Adipocyte (in vitro differentiated cells): Measurements from ENCODE around the gene ATP6V1G2.
A peak's percentile ranks its signal among the peaks of the same experiment; 100 is the strongest.
"Not testable (repeated sequence)": the region's sequence is repeated elsewhere in the genome, so short reads cannot be mapped to it uniquely, and the experiment has no call there.

Experiments used
- DNase-seq: peaks from one replicate; pipeline ENCODE4 v3.0.0-alpha.2; 2015; ENCODE audit warnings: low read depth
- H3K27me3 ChIP-seq: replicated peaks from 2 replicates; pipeline ENCODE4 v1.7.0; 2013; ENCODE audit warnings: mild to moderate bottlenecking, low read length, moderate library complexity; ENCODE audit not compliant: control insufficient read depth, insufficient read depth
- H3K36me3 ChIP-seq: 2 replicates; pipeline ENCODE4 v1.7.0; 2013; ENCODE audit warnings: low read length, mild to moderate bottlenecking, moderate library complexity; ENCODE audit not compliant: control insufficient read depth, insufficient read depth, severe bottlenecking
- H3K4me1 ChIP-seq: 2 replicates; pipeline ENCODE4 v1.7.0; 2013; ENCODE audit warnings: mild to moderate bottlenecking, low read length, moderate library complexity; ENCODE audit not compliant: control insufficient read depth, insufficient read depth
- H3K4me3 ChIP-seq: 2 replicates; pipeline ENCODE4 v1.7.0; 2013; ENCODE audit warnings: mild to moderate bottlenecking, low read length, moderate library complexity
- H3K9ac ChIP-seq: 2 replicates; pipeline ENCODE4 v1.7.0; 2013; ENCODE audit warnings: mild to moderate bottlenecking, low read length, moderate library complexity
- H3K9me3 ChIP-seq: 2 replicates; pipeline ENCODE4 v1.7.0; 2013; ENCODE audit warnings: mild to moderate bottlenecking, low read length, moderate library complexity; ENCODE audit not compliant: control insufficient read depth

The ATP6V1G2 gene

DNA sequence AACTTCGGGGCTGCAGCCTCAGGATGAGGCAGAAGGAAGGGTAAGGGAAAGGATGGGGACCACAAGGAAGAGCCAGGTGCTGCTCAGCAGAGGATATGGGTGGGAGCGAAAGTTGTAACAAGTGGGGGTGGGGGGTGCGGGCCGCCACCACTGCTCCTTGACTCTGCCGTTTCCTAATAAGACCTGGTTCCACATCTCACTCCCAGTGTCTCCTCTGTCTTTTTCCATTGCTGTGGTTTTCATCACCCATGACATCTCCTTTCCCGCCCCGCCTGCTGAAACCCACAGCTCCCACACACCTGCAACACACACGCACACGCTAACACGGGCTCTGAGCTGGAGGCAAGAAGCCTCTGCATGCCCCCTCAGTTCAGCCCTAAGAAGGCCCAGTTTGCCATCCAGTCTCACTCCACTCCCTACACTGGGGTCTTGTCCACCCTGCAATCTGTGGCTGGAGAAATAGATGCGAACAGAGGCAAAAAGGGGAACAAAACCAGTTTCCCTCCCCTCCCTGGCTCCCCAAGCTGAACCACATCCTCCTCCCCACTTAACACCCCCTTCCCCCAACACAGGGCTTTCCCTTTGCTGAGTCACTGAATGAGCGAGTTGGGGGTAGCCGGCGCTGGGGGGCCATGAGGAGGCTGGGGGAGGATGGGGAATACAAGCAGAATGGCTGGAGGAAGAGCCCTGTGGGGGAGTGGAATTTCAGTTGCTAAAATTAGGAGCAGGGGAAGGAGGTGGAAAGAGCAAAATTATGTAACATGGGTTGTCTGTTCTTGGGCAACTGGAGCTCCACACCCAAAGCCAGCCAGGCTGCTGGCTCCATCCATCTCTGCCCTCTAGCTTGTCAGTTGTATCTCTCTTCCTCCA, 12.5 kb upstream of the ATP6V1G2 start:
- peaks cover 31% of the 10 kb centered on the region for H3K4me1 ChIP-seq
- peaks cover 39% of the 10 kb centered on the region for H3K36me3 ChIP-seq
- H3K4me3 ChIP-seq, result no peak overlapping the region
- DNase-seq, result no peak
- no peaks in the 10 kb centered on the region for H3K27me3 ChIP-seq
- no peak overlapping the region for H3K9ac ChIP-seq
- no peaks in the 10 kb centered on the region for H3K9me3 ChIP-seq

DNA sequence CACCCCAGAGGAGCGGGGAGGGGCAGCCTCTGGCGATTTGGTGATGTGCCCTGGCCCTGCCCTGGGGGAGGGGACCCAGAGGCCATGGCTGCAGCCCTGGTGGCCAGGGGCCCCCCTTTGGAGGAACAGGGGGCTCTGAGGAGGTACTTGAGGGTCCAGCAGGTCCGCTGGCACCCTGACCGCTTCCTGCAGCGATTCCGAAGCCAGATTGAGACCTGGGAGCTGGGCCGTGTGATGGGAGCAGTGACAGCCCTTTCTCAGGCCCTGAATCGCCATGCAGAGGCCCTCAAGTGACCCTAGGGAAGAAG, 11.9 kb upstream of the ATP6V1G2 start:
- H3K36me3 ChIP-seq, result peaks cover 42% of the 10 kb centered on the region
- no peak for DNase-seq
- H3K9me3 ChIP-seq, result no peaks in the 10 kb centered on the region
- no peak overlapping the region for H3K4me3 ChIP-seq
- no peak overlapping the region for H3K9ac ChIP-seq
- H3K27me3 ChIP-seq, result no peaks in the 10 kb centered on the region
- peaks cover 26% of the 10 kb centered on the region for H3K4me1 ChIP-seq

DNA sequence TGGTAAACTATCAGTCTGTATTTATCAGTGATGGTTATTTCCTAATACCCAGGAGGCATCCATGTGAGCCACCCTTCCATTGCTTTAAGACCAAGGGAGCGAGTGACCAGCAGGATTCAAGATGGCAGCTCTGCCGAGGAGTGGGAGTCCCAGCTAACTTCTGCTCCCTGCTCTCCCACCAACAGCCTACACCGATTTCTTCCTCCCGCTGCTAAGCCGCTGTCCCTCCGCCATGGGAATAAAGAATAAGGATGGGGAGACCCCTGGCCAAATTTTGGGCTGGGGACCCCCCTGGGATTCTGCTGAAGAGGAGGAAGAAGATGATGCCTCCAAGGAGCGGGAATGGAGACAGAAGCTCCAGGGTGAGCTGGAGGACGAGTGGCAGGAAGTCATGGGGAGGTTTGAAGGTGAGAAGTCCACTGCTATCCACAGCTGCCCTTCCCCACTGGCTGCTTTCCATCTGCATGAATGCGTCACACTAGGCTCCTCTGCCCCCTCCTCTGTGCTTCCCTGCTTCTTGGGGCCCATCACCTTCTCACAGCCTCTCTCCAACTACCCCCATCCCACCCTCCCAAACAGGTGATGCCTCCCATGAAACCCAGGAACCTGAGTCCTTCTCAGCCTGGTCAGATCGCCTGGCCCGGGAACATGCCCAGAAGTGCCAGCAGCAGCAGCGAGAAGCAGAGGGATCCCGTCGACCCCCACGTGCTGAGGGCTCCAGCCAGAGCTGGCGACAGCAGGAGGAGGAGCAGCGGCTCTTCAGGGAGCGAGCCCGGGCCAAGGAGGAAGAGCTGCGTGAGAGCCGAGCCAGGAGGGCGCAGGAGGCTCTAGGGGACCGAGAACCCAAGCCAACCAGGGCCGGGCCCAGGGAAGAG, 11.3 kb upstream of the ATP6V1G2 start:
- DNase-seq, result no peak
- no peak overlapping the region for H3K9ac ChIP-seq
- no peak overlapping the region for H3K4me3 ChIP-seq
- no peaks in the 10 kb centered on the region for H3K9me3 ChIP-seq
- H3K36me3 ChIP-seq, result peaks cover 45% of the 10 kb centered on the region
- H3K27me3 ChIP-seq, result no peaks in the 10 kb centered on the region
- H3K4me1 ChIP-seq, result peaks cover 22% of the 10 kb centered on the region

DNA sequence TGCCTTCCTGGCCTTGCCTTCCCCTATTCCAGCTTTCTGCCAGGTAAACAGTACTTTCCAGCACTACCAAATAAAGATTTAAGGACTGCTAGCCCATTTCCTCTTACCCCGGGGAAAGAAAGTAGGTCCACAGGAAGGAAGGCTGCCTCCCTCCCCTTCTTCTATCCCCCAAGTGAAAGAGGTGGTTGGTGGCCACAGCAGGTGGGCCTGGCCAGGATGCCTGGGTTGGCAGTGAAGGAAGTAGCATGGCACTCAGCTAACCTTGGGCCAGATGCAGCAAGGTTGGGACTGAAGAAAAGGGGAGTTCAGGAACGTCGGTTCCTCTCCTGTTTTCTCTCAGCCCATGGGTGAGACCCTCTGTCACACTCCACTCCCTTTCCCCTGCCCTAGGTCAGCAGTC, 9.9 kb upstream of the ATP6V1G2 start:
- Histone ChIP-seq H3K9ac (no peak overlapping the region), H3K4me3 (no peak overlapping the region), H3K36me3 (peaks cover 46% of the 10 kb centered on the region)

DNA sequence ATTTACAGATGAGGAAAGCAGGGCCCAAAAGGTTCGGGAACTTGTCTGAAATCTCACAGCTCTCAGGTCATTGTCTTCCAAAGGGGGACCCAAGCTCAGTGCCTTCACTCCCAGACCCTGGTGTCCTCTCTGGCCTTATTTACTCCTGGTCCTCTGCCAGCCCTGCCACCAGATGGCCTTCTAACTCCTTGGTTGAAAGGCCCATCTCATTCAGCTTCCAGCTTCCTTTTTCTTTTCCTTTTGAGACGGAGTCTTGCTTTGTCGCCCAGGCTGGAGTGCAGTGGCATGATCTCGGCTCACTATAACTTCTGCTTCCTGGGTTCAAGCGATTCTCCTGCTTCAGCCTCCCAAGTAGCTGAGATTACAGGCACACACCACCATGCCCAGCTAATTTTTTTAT, 5.0 kb upstream of the ATP6V1G2 start:
- H3K9ac ChIP-seq, H3K27me3 ChIP-seq, H3K4me3 ChIP-seq, H3K9me3 ChIP-seq: not testable (repeated sequence)
- peak; percentile 17 for DNase-seq
- Histone ChIP-seq H3K36me3 (peaks cover 43% of the 10 kb centered on the region), H3K4me1 (peaks cover 13% of the 10 kb centered on the region)

More for the DNA sequence above, 9.9 kb upstream of the ATP6V1G2 start:
- Histone ChIP-seq H3K9me3 (no peaks in the 10 kb centered on the region), H3K27me3 (no peaks in the 10 kb centered on the region), H3K4me1 (peaks cover 22% of the 10 kb centered on the region)
- DNase-seq, result no peak

DNA sequence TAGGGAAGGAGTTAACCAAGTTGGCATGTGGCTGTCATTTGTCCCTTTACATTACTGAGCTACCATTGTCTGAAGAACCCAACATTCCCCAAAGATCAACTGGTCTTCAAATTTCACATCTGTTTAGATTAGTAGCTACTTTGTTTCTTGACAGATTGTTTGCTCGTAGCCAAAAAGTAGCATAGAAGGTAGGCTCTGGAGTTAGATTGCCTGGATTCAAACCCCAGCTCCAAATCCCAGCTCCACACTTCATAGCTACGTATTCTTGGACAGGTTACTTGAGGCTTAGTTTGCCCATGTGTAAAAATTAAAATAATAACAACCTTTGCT, 2.1 kb upstream of the ATP6V1G2 start:
- peaks cover 29% of the 10 kb centered on the region for H3K36me3 ChIP-seq
- H3K4me3 ChIP-seq, result peak overlapping the region; percentile 84

DNA sequence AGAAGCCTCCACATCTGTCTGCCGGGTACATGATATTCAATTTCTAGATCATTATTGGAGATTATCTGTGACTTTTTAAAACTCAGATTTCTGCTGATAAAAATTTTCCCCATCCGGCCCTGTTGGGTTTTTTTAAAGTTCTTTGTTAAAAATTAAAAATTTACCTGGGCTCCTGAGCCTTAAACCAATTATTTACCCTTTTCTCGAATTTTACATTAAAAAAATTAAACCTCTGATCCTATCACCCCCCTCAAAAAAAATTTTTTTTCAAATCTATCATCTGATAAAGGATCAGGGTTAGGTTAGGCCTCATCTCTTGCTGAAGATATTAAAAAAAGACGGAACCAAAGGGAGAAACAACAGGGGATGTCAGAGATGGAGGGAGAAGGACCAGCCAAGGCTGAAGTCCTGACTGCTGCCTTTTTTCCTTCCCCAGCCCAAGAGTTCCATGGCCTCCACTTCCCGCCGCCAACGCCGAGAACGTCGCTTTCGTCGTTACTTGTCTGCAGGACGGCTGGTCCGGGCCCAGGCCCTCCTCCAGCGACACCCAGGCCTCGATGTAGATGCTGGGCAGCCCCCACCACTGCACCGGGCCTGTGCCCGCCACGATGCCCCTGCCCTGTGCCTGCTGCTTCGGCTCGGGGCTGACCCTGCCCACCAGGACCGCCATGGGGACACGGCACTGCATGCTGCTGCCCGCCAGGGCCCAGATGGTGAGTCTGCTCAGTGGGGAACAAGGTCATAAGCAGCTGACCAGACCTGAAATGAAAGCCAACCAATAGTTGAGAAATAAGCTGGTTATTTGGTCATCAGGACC, 1.5 kb upstream of the ATP6V1G2 start:
- no peak for DNase-seq
- Histone ChIP-seq H3K9ac (peak overlapping the region; percentile 91), H3K36me3 (peaks cover 23% of the 10 kb centered on the region), H3K4me1 (peaks cover 13% of the 10 kb centered on the region), H3K9me3 (no peaks in the 10 kb centered on the region), H3K27me3 (no peaks in the 10 kb centered on the region), H3K4me3 (peak overlapping the region; percentile 84)

More for the DNA sequence above, 2.1 kb upstream of the ATP6V1G2 start:
- H3K9ac ChIP-seq, result peak overlapping the region; percentile 91
- H3K27me3 ChIP-seq, result no peaks in the 10 kb centered on the region
- H3K9me3 ChIP-seq, result no peaks in the 10 kb centered on the region
- no peak for DNase-seq
- H3K4me1 ChIP-seq, result peaks cover 13% of the 10 kb centered on the region

DNA sequence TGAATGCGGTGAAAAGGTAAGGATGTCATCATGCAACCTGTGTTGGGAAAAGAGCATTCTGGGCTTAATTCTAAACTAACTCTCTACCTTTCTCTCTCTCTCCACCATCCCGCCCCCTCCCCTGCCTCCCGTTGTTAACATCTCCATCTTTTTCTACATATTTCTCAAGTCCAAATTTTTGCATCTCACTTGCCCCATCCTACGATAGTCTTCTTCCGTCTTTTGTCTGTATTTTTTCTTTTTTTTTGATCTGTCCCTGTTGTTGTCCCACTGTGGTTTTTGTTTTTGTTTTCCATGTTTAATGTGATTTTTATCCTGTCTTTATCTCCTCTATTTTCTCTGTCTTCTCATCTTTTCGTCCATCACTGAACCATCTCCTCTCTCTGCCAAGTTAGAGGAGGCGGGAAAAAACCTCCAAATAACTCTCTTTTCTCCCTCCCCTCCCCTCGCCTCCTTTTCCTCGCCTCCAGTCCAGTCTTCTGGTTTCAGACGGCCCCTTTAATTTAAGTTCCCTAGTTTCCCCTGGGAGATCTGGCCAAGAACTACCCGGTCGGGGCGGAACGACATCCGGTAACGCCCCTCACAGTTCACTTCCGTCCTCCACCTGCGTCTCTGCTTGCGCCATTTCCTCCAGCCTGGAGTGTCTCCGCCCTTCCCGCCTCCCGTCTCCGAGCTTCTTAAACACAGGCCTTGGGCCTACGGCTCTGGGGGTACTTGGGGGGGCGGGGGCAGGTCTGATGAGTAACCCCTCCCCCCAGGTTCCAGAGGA, 734 bp upstream of the ATP6V1G2 start, which contains the start of gene NFKBIL1:
TSS of gene NFKBIL1 (plus strand) at position 651 of the 769 bp plus-strand sequence. CDS start at position 738, 87 bp downstream.
- Histone ChIP-seq H3K36me3 (peaks cover 23% of the 10 kb centered on the region), H3K9ac (peak within 1 kb of the TSS; percentile 91), H3K4me1 (peaks cover 13% of the 10 kb centered on the region), H3K9me3 (no peaks in the 10 kb centered on the region), H3K27me3 (no peaks in the 10 kb centered on the region), H3K4me3 (peak within 1 kb of the TSS; percentile 84)
- peak; percentile 99 for DNase-seq

DNA sequence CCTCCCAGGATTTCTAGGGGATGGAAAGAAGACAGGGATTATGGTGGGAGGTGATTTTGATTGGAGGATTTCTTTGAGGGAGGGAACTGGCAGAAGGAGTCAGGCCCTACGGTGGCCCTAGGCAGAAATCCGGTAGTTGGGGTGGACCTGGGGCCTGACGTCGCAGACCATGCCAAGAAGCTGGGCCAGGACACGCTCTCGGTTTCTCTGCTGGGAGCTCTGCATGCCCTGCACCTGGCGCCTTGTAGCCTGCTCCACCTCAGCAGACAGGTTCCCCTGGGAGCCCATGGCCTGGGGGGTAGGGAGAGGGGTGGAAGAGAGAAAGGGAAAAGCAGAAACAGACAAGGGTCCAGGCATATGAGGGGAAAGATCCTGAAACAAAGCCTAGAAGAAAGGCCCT, 1.1 kb downstream of the ATP6V1G2 start:
- Histone ChIP-seq H3K9me3 (no peaks in the 10 kb centered on the region), H3K9ac (no peak overlapping the region), H3K36me3 (peaks cover 14% of the 10 kb centered on the region), H3K4me1 (peaks cover 17% of the 10 kb centered on the region), H3K4me3 (no peak overlapping the region), H3K27me3 (no peaks in the 10 kb centered on the region)
- DNase-seq, result no peak

DNA sequence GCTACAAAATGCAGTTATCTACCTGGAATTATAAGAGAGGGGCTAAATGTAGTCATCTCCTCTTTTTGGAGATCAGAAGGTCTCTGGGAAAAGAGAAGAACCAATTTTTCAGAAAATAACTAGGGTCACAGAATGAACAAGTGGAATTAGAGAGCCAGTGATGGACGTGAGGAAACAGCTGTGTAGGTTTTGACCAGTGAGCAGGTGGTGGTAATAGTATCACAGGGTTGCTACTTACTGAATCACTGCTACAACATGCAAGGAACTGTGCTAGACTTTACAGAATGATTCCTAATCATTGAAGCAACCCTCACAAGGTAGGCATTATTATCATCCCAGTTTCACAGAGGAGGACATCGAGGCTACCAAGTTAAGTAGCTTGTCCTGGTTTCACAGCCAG, 1.7 kb downstream of the ATP6V1G2 start:
- no peak for DNase-seq
- Histone ChIP-seq H3K9me3 (no peaks in the 10 kb centered on the region), H3K9ac (no peak overlapping the region), H3K4me3 (no peak overlapping the region), H3K36me3 (peaks cover 15% of the 10 kb centered on the region), H3K27me3 (no peaks in the 10 kb centered on the region), H3K4me1 (peaks cover 23% of the 10 kb centered on the region)
